Osteocyte (in vitro differentiated cells): ENCODE measurements around the gene APOA1. TPM values are rescaled to one million over a fixed set of nuclear protein-coding genes. Genes with fewer than 3 reads are reported as not detected.
A peak's percentile ranks its signal among the peaks of the same experiment; 100 is the strongest.
"Not testable (repeated sequence)": the region's sequence is repeated elsewhere in the genome, so short reads cannot be mapped to it uniquely, and the experiment has no call there.

Experiments used
- DNase-seq: peaks from one replicate; pipeline ENCODE4 v3.0.0; 2021; ENCODE audit warnings: mixed read lengths; ENCODE audit not compliant: unreplicated experiment; ENCODE audit errors: extremely low spot score
- H3K27ac Mint-ChIP-seq: one replicate; pipeline ENCODE4 v1.8.0; 2021; ENCODE audit warnings: mild to moderate bottlenecking, mixed read lengths; ENCODE audit not compliant: unreplicated experiment
- H3K27me3 Mint-ChIP-seq: one replicate; pipeline ENCODE4 v1.8.0; 2021; ENCODE audit warnings: mixed read lengths; ENCODE audit not compliant: unreplicated experiment
- H3K36me3 Mint-ChIP-seq: one replicate; pipeline ENCODE4 v1.8.0; 2021; ENCODE audit warnings: mixed read lengths; ENCODE audit not compliant: unreplicated experiment
- H3K4me1 Mint-ChIP-seq: one replicate; pipeline ENCODE4 v1.8.0; 2021; ENCODE audit warnings: mixed read lengths; ENCODE audit not compliant: unreplicated experiment
- H3K4me3 Mint-ChIP-seq: one replicate; pipeline ENCODE4 v1.8.0; 2021; ENCODE audit warnings: mild to moderate bottlenecking, moderate library complexity, mixed read lengths; ENCODE audit not compliant: unreplicated experiment
- H3K9me3 Mint-ChIP-seq: one replicate; pipeline ENCODE4 v1.8.0; 2021; ENCODE audit warnings: mixed read lengths; ENCODE audit not compliant: unreplicated experiment
- total RNA-seq: library from RNA; stranded (reverse); gene quantifications from 2 replicates; pipeline ENCODE4 v1.2.1, GENCODE V29; 2021
- TF ChIP-seq, protein P1 (sequence below): fragments of 200-600 bp; sonication (generic); IDR thresholded peaks from 2 replicates; pipeline ENCODE4 v1.5.0; 2021; ENCODE audit warnings: antibody characterized with exemption, mild to moderate bottlenecking, moderate library complexity

The APOA1 gene
- total RNA-seq, 1 donor from 2014 or later, result not detected

DNA sequence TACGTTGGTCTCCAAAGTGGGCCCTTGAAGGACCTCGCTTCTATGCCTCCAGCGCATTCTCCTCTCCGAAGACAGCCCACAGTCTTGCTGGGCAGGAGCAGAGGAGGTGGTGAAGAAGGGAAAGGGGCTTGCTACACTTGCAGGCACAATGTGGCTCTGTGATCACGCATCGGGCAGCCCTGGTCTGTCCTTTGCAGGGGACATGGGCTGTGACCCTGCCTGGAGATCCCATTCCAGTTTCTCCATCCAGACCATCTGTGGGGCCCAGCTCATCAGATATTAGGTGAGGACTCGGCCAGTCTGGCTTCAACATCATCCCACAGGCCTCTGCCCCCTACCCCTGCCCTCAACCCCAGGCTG lies 810 bp downstream of the APOA1 start:
- TF ChIP-seq, protein P1, sequence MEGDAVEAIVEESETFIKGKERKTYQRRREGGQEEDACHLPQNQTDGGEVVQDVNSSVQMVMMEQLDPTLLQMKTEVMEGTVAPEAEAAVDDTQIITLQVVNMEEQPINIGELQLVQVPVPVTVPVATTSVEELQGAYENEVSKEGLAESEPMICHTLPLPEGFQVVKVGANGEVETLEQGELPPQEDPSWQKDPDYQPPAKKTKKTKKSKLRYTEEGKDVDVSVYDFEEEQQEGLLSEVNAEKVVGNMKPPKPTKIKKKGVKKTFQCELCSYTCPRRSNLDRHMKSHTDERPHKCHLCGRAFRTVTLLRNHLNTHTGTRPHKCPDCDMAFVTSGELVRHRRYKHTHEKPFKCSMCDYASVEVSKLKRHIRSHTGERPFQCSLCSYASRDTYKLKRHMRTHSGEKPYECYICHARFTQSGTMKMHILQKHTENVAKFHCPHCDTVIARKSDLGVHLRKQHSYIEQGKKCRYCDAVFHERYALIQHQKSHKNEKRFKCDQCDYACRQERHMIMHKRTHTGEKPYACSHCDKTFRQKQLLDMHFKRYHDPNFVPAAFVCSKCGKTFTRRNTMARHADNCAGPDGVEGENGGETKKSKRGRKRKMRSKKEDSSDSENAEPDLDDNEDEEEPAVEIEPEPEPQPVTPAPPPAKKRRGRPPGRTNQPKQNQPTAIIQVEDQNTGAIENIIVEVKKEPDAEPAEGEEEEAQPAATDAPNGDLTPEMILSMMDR, result no peak
- Mint-ChIP-seq H3K27ac (no peak overlapping the region), H3K9me3 (no peaks in the 10 kb centered on the region), H3K27me3 (no peaks in the 10 kb centered on the region), H3K4me1 (peaks cover 2% of the 10 kb centered on the region), H3K4me3 (no peak overlapping the region), H3K36me3 (no peaks in the 10 kb centered on the region)
- DNase-seq, result no peak

DNA sequence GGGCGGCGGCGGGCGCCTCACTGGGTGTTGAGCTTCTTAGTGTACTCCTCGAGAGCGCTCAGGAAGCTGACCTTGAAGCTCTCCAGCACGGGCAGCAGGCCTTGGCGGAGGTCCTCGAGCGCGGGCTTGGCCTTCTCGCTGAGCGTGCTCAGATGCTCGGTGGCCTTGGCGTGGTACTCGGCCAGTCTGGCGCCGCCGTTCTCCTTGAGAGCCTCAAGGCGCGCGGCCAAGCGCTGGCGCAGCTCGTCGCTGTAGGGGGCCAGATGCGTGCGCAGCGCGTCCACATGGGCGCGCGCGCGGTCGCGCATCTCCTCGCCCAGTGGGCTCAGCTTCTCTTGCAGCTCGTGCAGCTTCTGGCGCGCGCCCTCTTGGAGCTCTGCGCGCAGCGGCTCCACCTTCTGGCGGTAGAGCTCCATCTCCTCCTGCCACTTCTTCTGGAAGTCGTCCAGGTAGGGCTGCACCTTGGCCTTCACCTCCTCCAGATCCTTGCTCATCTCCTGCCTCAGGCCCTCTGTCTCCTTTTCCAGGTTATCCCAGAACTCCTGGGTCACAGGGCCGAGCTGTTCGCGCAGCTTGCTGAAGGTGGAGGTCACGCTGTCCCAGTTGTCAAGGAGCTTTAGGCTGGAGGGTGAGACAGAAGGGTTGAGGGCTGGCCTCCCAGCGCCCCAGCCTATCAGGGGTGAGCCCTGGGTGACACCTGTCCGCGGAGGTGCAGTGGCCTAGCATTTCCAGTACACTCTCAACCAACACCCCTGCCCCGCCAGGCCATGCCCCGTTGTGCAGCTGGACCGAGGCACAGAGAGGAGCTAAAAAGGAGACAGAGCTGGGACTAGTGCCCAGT lies 1.4 kb downstream of the APOA1 start:
- peaks cover 3% of the 10 kb centered on the region for H3K4me1 Mint-ChIP-seq
- DNase-seq, result peak; percentile 89
- H3K27ac Mint-ChIP-seq, result no peak overlapping the region
- peak overlapping the region; percentile 55 for H3K4me3 Mint-ChIP-seq
- H3K36me3 Mint-ChIP-seq, result no peaks in the 10 kb centered on the region
- H3K9me3 Mint-ChIP-seq, result no peaks in the 10 kb centered on the region
- no peaks in the 10 kb centered on the region for H3K27me3 Mint-ChIP-seq
- TF ChIP-seq, protein P1, result peak; percentile 72

DNA sequence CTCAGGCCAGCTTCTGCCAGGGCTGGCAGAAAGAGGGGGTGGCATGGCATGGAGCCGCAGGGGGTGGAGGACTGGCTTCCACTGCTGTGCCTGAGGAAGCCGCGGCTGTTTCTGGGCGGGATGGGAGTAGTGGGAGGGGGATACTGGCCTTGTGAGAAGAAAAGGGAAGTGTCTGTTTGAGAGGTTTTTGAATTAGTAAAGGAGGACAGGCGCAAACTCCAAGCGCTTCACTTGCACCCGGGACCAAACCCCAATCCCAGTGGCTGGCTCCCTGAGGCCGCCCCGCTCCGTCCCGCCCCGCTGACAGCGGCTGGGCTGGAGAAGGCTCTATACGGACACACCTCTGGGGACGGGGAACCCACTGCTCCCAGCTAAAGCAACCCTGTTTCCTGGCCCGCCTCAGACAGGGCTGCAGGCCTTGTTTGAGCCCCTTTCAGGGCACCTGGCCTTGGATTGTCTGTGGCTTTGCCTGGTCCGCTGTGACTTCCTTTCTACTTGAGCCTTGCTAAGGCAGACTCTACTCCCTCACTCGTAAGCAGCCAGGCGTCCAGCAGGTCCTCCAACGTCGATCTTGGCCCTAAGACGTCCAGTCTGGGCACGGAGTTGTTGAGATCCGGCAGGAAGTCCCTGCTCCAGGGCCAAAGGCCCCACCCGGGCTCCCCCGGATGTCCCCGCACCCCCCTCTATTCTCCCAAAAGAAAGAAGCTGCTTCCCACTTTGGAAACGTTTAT lies 2.2 kb downstream of the APOA1 start:
- TF ChIP-seq, protein P1, result no peak
- Mint-ChIP-seq H3K9me3 (no peaks in the 10 kb centered on the region), H3K27ac (no peak overlapping the region)

DNA sequence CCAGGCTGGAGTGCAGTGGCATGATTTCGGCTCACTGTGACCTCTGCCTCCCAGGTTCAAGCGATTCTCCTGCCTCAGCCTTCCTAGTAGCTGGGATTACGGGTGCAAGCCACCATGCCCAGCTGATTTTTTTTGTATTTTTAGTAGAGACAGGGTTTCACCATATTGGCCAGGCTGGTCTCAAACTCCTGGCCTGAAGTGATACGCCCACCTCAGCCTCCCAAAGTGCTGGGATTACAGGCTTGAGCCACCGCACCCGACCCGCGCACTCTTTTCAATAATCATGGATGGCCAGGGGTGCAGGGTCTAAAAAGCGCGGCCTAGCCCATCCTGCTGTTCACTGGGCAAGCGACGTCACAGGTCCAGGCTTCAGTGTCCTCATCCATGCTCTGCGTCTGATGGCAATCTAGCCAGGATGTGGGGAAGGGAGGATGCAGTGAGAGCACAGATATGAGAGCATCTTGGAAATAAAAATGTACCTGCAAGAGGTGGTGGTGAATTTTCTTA lies 2.8 kb downstream of the APOA1 start:
- not testable (repeated sequence) for H3K27ac Mint-ChIP-seq, H3K4me3 Mint-ChIP-seq, DNase-seq, H3K9me3 Mint-ChIP-seq, H3K36me3 Mint-ChIP-seq, H3K4me1 Mint-ChIP-seq, H3K27me3 Mint-ChIP-seq

More for the DNA sequence above, 2.2 kb downstream of the APOA1 start:
- Mint-ChIP-seq H3K4me1 (peaks cover 4% of the 10 kb centered on the region), H3K36me3 (no peaks in the 10 kb centered on the region), H3K27me3 (no peaks in the 10 kb centered on the region), H3K4me3 (peak overlapping the region; percentile 55)
- no peak for DNase-seq

DNA sequence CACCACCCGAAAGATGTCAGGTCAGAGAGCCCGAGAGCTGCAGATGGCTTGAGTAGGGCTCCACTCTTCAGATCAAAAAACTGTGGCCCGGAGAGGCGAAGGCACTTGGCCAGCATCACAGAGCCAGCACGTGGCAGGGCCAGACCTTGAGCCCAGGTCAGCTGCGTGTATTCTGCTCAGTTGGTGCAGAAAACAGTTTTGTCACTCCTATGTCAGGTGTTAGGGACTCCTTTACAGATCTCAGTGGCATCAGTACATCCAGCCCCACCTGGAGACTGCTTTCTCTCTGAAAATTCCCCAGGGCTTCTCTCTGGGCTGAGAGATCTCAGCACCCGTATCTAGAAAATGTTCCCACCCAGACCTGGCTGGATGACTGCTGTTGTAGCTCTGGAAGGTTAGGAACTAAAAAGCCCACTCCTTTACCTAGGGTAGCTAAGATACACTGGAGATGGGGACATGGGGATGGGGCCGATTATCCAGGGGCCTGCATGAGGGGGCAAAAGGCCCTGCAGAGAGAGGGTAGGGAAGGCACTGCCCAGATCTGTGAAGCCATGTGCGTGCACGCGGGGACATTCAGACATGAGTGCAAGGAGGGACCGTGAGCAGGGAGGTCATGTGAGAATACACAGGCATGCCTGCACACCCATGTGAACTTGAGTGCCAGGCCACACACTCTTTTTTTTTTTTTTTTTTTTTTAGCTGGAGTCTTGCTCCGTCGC lies 3.4 kb downstream of the APOA1 start:
- Mint-ChIP-seq H3K27me3 (no peaks in the 10 kb centered on the region), H3K27ac (no peak overlapping the region), H3K4me3 (no peak overlapping the region)

More for the DNA sequence above, 3.4 kb downstream of the APOA1 start:
- Mint-ChIP-seq H3K36me3 (no peaks in the 10 kb centered on the region), H3K4me1 (peaks cover 11% of the 10 kb centered on the region), H3K9me3 (no peaks in the 10 kb centered on the region)
- TF ChIP-seq, protein P1, result no peak
- DNase-seq, result no peak
